RWPE2 (cell line): ENCODE results near the gene SARNP.
A peak's percentile ranks its signal among the peaks of the same experiment; 100 is the strongest.

Experiments used
- ATAC-seq: fragments of 200-7000 bp; cut with Tn5 transposase; 3 replicates; pipeline ENCODE4 v1.9.1; 2021; ENCODE audit warnings: low read depth
- DNase-seq: peaks from one replicate; pipeline ENCODE4 v3.0.0-alpha.2; 2020; ENCODE audit warnings: low spot score
- H3K27ac ChIP-seq: fragments of 450-650 bp; 2 replicates; pipeline ENCODE4 v1.5.1; 2017; ENCODE audit warnings: mild to moderate bottlenecking; ENCODE audit not compliant: poor library complexity, severe bottlenecking
- H3K27me3 ChIP-seq: fragments of 250-450 bp; sonication (Bioruptor Pico); 2 replicates; pipeline ENCODE4 v1.5.1; 2021; ENCODE audit warnings: mild to moderate bottlenecking, moderate library complexity; ENCODE audit not compliant: insufficient read depth, poor library complexity, severe bottlenecking
- H3K36me3 ChIP-seq: fragments of 250-450 bp; sonication (Bioruptor Pico); 2 replicates; pipeline ENCODE4 v1.5.1; 2020; ENCODE audit warnings: low read depth, mild to moderate bottlenecking, moderate library complexity
- H3K4me1 ChIP-seq: fragments of 250-450 bp; sonication (Bioruptor Pico); 2 replicates; pipeline ENCODE4 v1.5.1; 2021; ENCODE audit warnings: mild to moderate bottlenecking, moderate library complexity; ENCODE audit not compliant: insufficient read depth, poor library complexity, severe bottlenecking
- H3K4me3 ChIP-seq: fragments of 250-450 bp; sonication (Bioruptor Pico); 2 replicates; pipeline ENCODE4 v1.5.1; 2021; ENCODE audit warnings: mild to moderate bottlenecking, moderate library complexity; ENCODE audit not compliant: severe bottlenecking
- H3K9me3 ChIP-seq: fragments of 250-450 bp; sonication (Bioruptor Pico); 2 replicates; pipeline ENCODE4 v1.5.1; 2021; ENCODE audit warnings: mild to moderate bottlenecking, moderate library complexity; ENCODE audit not compliant: severe bottlenecking
- CTCF ChIP-seq: fragments of 450-650 bp; IDR thresholded peaks from one replicate; pipeline ENCODE4 v1.5.1; 2017; ENCODE audit warnings: mild to moderate bottlenecking, moderate library complexity; ENCODE audit not compliant: poor library complexity, severe bottlenecking

The SARNP gene

GRCh38 chr12:55736780-55737580 lies 80.5 kb downstream of the SARNP start:
- peak; percentile 74 for TF ChIP-seq CTCF
- H3K27me3 ChIP-seq: no peaks in the 10 kb centered on the region
- H3K9me3 ChIP-seq: no peaks in the 10 kb centered on the region
- H3K27ac ChIP-seq: no peak overlapping the region
- H3K36me3 ChIP-seq: no peaks in the 10 kb centered on the region
- no peak overlapping the region for H3K4me3 ChIP-seq
- peaks cover 4% of the 10 kb centered on the region for H3K4me1 ChIP-seq
- DNase-seq (no peak), ATAC-seq (peak; percentile 13)

- no peak for TF ChIP-seq CTCF
- H3K9me3 ChIP-seq: no peaks in the 10 kb centered on the region
- no peak overlapping the region for H3K27ac ChIP-seq
- ATAC-seq: no peak
- H3K27me3 ChIP-seq: no peaks in the 10 kb centered on the region
- H3K4me1 ChIP-seq: peaks cover 4% of the 10 kb centered on the region
- H3K4me3 ChIP-seq: no peak overlapping the region
- H3K36me3 ChIP-seq: no peaks in the 10 kb centered on the region
- no peak for DNase-seq
Measured at GRCh38 chr12:55736076-55736475, 81.4 kb downstream of the SARNP start.

- no peaks in the 10 kb centered on the region for H3K9me3 ChIP-seq
- DNase-seq (no peak), ATAC-seq (no peak)
- no peaks in the 10 kb centered on the region for H3K36me3 ChIP-seq
- TF ChIP-seq CTCF: no peak
- H3K4me3 ChIP-seq: no peak overlapping the region
- H3K27me3 ChIP-seq: no peaks in the 10 kb centered on the region
- no peak overlapping the region for H3K27ac ChIP-seq
- peaks cover 8% of the 10 kb centered on the region for H3K4me1 ChIP-seq
Measured at GRCh38 chr12:55734595-55734994, 82.9 kb downstream of the SARNP start.

GRCh38 chr12:55733858-55734257 lies 83.7 kb downstream of the SARNP start:
- Histone ChIP-seq H3K36me3 (no peaks in the 10 kb centered on the region), H3K27me3 (no peaks in the 10 kb centered on the region), H3K4me3 (no peak overlapping the region), H3K9me3 (no peaks in the 10 kb centered on the region), H3K4me1 (peaks cover 8% of the 10 kb centered on the region), H3K27ac (no peak overlapping the region)
- no peak for TF ChIP-seq CTCF
- ATAC-seq: no peak
- DNase-seq: no peak

- DNase-seq: no peak
Measured at GRCh38 chr12:55733021-55733555, 84.4 kb downstream of the SARNP start.

More at GRCh38 chr12:55733021-55733555, 84.4 kb downstream of the SARNP start:
- no peak for TF ChIP-seq CTCF
- Histone ChIP-seq H3K27me3 (no peaks in the 10 kb centered on the region), H3K36me3 (no peaks in the 10 kb centered on the region), H3K27ac (no peak overlapping the region), H3K4me3 (no peak overlapping the region), H3K9me3 (no peaks in the 10 kb centered on the region), H3K4me1 (peaks cover 7% of the 10 kb centered on the region)
- no peak for ATAC-seq
